Measurements from ENCODE around the gene CDH23. TPM values are rescaled to one million over a fixed set of nuclear protein-coding genes. Genes with fewer than 3 reads are reported as not detected.
A peak's percentile ranks its signal among the peaks of the same experiment; 100 is the strongest.

Gene CDH23
- total and polyA plus RNA-seq, 9 of the 15 experiments (the other 6 are each of a cell fraction or from before 2014, with no cell fraction given), result 0.18 to 1.2 (median 0.47) TPM

DNA sequence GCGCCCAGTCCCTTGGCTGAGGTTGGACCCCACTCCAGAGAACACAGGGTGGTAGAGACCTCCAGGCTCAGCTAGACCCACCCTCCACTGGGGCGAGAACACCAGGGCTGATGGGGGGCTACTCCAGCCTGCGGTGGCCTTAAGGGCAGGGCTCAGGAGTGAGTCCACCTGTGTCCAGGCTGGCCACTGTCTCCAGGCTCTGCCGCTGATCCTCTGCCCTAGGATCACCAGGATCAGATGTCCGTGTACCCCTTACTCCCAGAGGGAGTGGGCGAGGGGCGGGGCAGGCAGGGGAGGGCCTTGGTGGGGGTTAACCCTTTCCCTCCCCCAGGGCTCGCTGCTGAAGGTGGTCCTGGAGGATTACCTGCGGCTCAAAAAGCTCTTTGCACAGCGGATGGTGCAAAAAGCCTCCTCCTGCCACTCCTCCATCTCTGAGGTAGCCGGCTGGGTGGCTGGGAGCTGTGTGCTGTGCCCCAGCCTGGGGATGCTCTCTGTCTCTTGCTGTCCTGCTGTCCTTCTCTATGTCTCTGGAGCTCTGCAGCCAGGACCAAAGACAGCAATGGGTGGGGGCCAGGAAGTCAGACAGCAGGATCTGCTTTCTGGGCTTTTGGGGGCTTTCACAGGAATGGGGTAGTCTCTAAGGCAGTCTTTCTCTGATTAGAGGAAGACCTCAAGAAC, 416.3 kb downstream of the CDH23 start:
- H2AFZ ChIP-seq (ENCODE audit: low read depth, low read length), result no peak overlapping the region
- FAIRE-seq (no peak), DNase-seq (ENCODE audit: extremely low read depth in 1 of 4, low spot score in 3 of 4) (no peak), ATAC-seq (no peak)
- peaks cover 0 to 43% of the 10 kb centered on the region in 2 experiments; a peak in 3 of 5 replicates for H3K4me1 ChIP-seq (replicated peaks in 1 of 2; ENCODE audit: control insufficient read depth in 2 of 2, insufficient read depth in 2 of 2, low read length in 2 of 2)
- H3K36me3 ChIP-seq (ENCODE audit: control insufficient read depth, insufficient read depth, low read length), result peaks cover 38% of the 10 kb centered on the region
- ChIA-PET CTCF (ENCODE audit: low intra/inter-chr PET ratio) (interaction anchor here (1.0 kb wide), 1 partner anchor 109 kb away, joined by 4 read pairs; no protein-coding TSS in a partner anchor), POLR2A (interaction anchor here (0.6 to 5.0 kb wide), 10 partner anchors 13 to 96 kb away, joined by 3 to 31 read pairs (median 4); no protein-coding TSS in a partner anchor)
- H3K27me3 ChIP-seq (ENCODE audit: control insufficient read depth in 2 of 2, insufficient read depth in 2 of 2, low read length in 2 of 2), result no peaks in the 10 kb centered on the region
- peak; percentile 26; the same call in 1 of the 2 replicates for TF ChIP-seq POLR2G (IDR thresholded peaks at IDR 0.05; ENCODE audit: low read depth, low read length)
- TF ChIP-seq, protein P1, sequence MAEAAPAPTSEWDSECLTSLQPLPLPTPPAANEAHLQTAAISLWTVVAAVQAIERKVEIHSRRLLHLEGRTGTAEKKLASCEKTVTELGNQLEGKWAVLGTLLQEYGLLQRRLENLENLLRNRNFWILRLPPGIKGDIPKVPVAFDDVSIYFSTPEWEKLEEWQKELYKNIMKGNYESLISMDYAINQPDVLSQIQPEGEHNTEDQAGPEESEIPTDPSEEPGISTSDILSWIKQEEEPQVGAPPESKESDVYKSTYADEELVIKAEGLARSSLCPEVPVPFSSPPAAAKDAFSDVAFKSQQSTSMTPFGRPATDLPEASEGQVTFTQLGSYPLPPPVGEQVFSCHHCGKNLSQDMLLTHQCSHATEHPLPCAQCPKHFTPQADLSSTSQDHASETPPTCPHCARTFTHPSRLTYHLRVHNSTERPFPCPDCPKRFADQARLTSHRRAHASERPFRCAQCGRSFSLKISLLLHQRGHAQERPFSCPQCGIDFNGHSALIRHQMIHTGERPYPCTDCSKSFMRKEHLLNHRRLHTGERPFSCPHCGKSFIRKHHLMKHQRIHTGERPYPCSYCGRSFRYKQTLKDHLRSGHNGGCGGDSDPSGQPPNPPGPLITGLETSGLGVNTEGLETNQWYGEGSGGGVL (CRISPR knock-in tag; IDR thresholded peaks at IDR 0.05), result no peak
- no peak for TF ChIP-seq ZNF764 (CRISPR knock-in tag; IDR thresholded peaks at IDR 0.05; ENCODE audit: low read depth)
- TF ChIP-seq NCOA2 (IDR thresholded peaks at IDR 0.05; ENCODE audit: partially characterized antibody in 2 of 2), result no peak
- no peak for TF ChIP-seq MBD2 (IDR thresholded peaks at IDR 0.05; ENCODE audit: borderline replicate concordance, low read depth)
- peaks cover 6% of the 10 kb centered on the region; the same call in 1 of the 2 replicates for H4K20me1 ChIP-seq (replicated peaks; ENCODE audit: control insufficient read depth, insufficient read depth, low read length)
- in situ Hi-C loops (cut with MboI), result loop anchor here (5.0 to 10.0 kb wide), 3 partner anchors 101 to 501 kb away; no protein-coding TSS in a partner anchor
- BruUV-seq (replicated peaks), result no TSS peak
- peak overlapping the region in 1 of 2 experiments; percentile 66; a peak in 1 of 4 replicates for H3K9ac ChIP-seq (ENCODE audit: insufficient read depth in 1 of 2, low read depth in 2 of 2, low read length in 2 of 2)
- intact Hi-C loops (cut with micrococcal nuclease), result loop anchor here (2.0 to 5.0 kb wide), 6 partner anchors 32 to 501 kb away; partner anchors contain the start of gene CDH23
- H3K27ac ChIP-seq (ENCODE audit: extremely low read depth, low read depth, low read length), result no peak overlapping the region
- no peak overlapping the region for H3K4me2 ChIP-seq (ENCODE audit: insufficient read depth, low read length)
- H3K79me2 ChIP-seq (ENCODE audit: control insufficient read depth, insufficient read depth, low read length), result no peaks in the 10 kb centered on the region
- no peaks in the 10 kb centered on the region for H3K9me3 ChIP-seq (replicated peaks; ENCODE audit: control insufficient read depth, insufficient read depth, low read depth, low read length)
- H3K9me1 ChIP-seq (ENCODE audit: control insufficient read depth, insufficient read depth, low read length), result no peaks in the 10 kb centered on the region
- WGBS (ENCODE audit: insufficient coverage, low coverage, missing lambda C conversion rate), result 67% methylated on average over 8 of the region's 11 CpGs
- no peak overlapping the region for H3K4me3 ChIP-seq
